ENCODE measurements around the gene GAS2L2.

DNA sequence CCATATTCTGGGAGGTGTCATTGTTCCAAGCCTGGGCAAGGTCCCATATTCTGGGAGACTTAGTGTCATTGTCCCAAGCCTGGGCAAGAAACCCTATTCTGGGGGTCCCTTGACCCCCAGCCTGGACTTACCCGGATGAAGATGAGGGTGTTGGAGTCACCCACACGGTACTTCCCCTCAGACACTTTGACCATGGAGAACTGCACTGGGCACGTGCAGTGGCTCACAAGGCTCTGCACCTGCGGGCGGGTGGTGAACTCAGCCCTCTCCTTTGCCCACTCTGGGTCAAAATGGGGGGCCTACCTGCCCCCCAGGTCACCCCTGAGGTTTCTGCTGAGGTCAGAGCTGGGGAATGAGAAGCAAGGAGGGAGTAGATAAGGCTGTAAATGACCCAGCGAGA, 4.1 kb downstream of the GAS2L2 start:
- TF ChIP-seq CTCF (IDR thresholded peaks at IDR 0.05) (no peak), EZH2 (IDR thresholded peaks at IDR 0.05; ENCODE audit: borderline replicate concordance, insufficient read depth, low read depth, low read length, poor library complexity, severe bottlenecking) (no peak)
